ENCODE results near the gene BHLHA15. TPM values are rescaled to one million over a fixed set of nuclear protein-coding genes. Genes with fewer than 3 reads are reported as not detected.
A peak's percentile ranks its signal among the peaks of the same experiment; 100 is the strongest.

Gene BHLHA15
- total and polyA plus RNA-seq, 2 of the 13 experiments (the other 11 are each of a cell fraction or from before 2014, with no cell fraction given), result 1.9 to 6.1 TPM

- TF ChIP-seq HINFP (CRISPR knock-in tag; IDR thresholded peaks at IDR 0.05; ENCODE audit: low read depth) (peak; percentile 95), ZNF432 (CRISPR knock-in tag; IDR thresholded peaks at IDR 0.05; ENCODE audit: borderline replicate concordance) (no peak), ZBTB43 (CRISPR knock-in tag; conservative IDR thresholded peaks at IDR 0.05) (0 out of 2 replicates have a peak, but pooled peaks have one; percentile 27), ZBTB37 (CRISPR knock-in tag; IDR thresholded peaks at IDR 0.05) (no peak), ZNF75D (CRISPR knock-in tag; IDR thresholded peaks at IDR 0.05; ENCODE audit: borderline replicate concordance) (no peak), PRDM10 (CRISPR knock-in tag; IDR thresholded peaks at IDR 0.05; ENCODE audit: low read depth) (no peak), ZBTB1 (CRISPR knock-in tag; IDR thresholded peaks at IDR 0.05; ENCODE audit: borderline replicate concordance) (no peak), BCL6 (CRISPR knock-in tag; IDR thresholded peaks at IDR 0.05) (peak; percentile 28; the same call in 1 of the 2 replicates)
Measured at GRCh38 chr7:98251601-98252424, 40.6 kb downstream of the BHLHA15 start, which contains the start of gene TECPR1 (continued).

All from HepG2 (cell line).